Mucosa of descending colon (tissue), 3 donors: ENCODE data around the gene MAP3K5. TPM values are rescaled to one million over a fixed set of nuclear protein-coding genes. Genes with fewer than 3 reads are reported as not detected.
A peak's percentile ranks its signal among the peaks of the same experiment; 100 is the strongest.

Experiments
- ATAC-seq: fragments of 200-7000 bp; cut with Tn5 transposase; one replicate; pipeline ENCODE4 v1.9.1; 2020; ENCODE audit warnings: mild to moderate bottlenecking, moderate library complexity
- DNase-seq, 3 donors: peaks; one replicate each; pipeline ENCODE4 v3.0.0-alpha.2; 2020
- H3K36me3 ChIP-seq: fragments of 200-600 bp; one replicate; pipeline ENCODE4 v1.8.0; 2021; ENCODE audit warnings: low read depth, mild to moderate bottlenecking
- H3K4me1 ChIP-seq: fragments of 200-600 bp; one replicate; pipeline ENCODE4 v1.8.0; 2021; ENCODE audit warnings: low read depth, mild to moderate bottlenecking
- H3K4me3 ChIP-seq: fragments of 200-600 bp; one replicate; pipeline ENCODE4 v1.8.0; 2021; ENCODE audit warnings: mild to moderate bottlenecking
- H3K9me3 ChIP-seq: fragments of 200-600 bp; one replicate; pipeline ENCODE4 v1.8.0; 2021; ENCODE audit warnings: mild to moderate bottlenecking
- intact Hi-C, 2 donors: fragments of 100-400 bp; cut with DNase I in 1 of 2; cut with micrococcal nuclease in 1 of 2; formaldehyde crosslinking; loops; one replicate each; pipeline versions ENCODE4 v1.11.0 to v1.11.1; 2022; cut with DNase I, micrococcal nuclease
- total RNA-seq, 3 donors: library from RNA; stranded (reverse); fragmentation: NEBNext Ultra II Directional in 2 of 3; extraction: Animal tissue kit (Norgen Biotek cat#: 25700) in 2 of 3; gene quantifications; one replicate each; pipeline versions ENCODE4 v1.2.1 to v1.2.4, GENCODE V29; 2021 to 2023
- TF ChIP-seq, protein P1 (sequence below): fragments of 200-600 bp; IDR thresholded peaks from one replicate; pipeline ENCODE4 v1.8.0; 2022; ENCODE audit warnings: antibody characterized with exemption, mild to moderate bottlenecking
- donor health status: DM: no; HTN: no; CAD: no; lungs with moderate emphysema.
- donor health status: DM: no; HTN: no; CAD: no.
- donor health status: DM: no; HTN: yes; CAD: no.

The MAP3K5 gene
- total RNA-seq, 3 donors from 2014 or later: 12.6 to 18.2 (median 16.3) TPM

DNA sequence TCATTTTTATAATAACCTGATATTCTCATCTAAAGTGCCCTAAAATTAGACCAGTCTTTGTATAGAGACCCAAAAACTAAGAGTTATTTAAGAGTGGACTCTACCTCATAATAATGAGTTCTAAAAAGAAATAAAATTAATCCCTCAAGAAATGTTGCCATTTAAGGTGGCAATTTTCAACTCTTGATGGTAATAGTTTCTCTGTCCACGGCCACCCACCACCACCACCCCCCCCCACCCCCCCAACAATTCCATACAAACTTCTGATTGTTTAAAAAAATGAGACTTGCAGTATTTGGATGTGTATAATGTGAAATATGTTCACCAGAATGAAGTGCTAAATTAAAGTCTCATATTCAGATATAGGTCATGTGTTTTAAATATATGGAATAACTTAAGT lies 244.4 kb downstream of the MAP3K5 start:
- Histone ChIP-seq H3K36me3 (no peaks in the 10 kb centered on the region), H3K4me1 (peaks cover 16% of the 10 kb centered on the region), H3K9me3 (no peaks in the 10 kb centered on the region), H3K4me3 (no peak overlapping the region)
- ATAC-seq (no peak), DNase-seq (no peak)
- TF ChIP-seq, protein P1, sequence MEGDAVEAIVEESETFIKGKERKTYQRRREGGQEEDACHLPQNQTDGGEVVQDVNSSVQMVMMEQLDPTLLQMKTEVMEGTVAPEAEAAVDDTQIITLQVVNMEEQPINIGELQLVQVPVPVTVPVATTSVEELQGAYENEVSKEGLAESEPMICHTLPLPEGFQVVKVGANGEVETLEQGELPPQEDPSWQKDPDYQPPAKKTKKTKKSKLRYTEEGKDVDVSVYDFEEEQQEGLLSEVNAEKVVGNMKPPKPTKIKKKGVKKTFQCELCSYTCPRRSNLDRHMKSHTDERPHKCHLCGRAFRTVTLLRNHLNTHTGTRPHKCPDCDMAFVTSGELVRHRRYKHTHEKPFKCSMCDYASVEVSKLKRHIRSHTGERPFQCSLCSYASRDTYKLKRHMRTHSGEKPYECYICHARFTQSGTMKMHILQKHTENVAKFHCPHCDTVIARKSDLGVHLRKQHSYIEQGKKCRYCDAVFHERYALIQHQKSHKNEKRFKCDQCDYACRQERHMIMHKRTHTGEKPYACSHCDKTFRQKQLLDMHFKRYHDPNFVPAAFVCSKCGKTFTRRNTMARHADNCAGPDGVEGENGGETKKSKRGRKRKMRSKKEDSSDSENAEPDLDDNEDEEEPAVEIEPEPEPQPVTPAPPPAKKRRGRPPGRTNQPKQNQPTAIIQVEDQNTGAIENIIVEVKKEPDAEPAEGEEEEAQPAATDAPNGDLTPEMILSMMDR: no peak
- intact Hi-C loops: loop anchor here in 1 of 2 donors (10.0 kb wide), 1 partner anchor 173 kb away; no protein-coding TSS in a partner anchor

DNA sequence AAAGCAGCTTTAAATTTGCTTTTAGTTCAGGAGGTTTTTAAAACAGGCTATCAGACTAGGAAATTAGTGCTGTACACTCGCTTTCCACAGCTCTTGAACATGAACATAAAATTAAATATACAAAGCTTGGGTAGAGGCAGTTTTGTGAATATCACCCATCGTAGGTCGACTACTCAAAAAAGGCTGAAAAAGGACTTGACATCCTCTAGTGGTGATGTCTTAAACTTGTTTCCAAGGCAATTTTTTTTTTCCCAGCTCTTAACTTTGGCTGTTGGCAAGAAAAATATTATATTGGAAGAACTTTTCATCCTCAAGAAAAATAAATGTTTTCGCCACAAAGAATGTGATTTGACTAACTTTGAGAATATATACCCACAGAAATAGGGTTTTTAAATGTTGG lies 244.9 kb downstream of the MAP3K5 start:
- ATAC-seq: no peak
- Histone ChIP-seq H3K4me1 (peaks cover 16% of the 10 kb centered on the region), H3K9me3 (no peaks in the 10 kb centered on the region), H3K4me3 (no peak overlapping the region), H3K36me3 (no peaks in the 10 kb centered on the region)
- intact Hi-C loops: loop anchor here in 1 of 2 donors (10.0 kb wide), 1 partner anchor 173 kb away; no protein-coding TSS in a partner anchor
- no peak for DNase-seq
- TF ChIP-seq, protein P1: no peak

DNA sequence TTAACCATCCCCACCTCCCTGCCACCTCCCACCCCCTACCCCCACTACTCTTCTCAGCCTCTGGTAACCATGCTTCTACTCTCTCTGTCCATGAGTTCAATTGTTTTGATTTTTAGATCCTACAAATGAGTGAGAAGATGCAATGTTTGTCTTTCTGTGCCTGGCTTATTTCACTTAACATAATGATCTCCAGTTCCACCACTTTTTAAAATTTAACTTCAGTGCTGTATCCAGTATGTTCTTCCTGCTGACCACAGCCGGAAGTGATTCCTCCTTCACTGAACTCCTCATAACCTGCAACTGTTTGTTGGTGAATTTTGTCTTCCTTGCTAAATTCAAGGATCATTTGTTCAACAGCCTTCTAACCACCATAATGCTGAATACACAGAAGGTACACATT lies 245.9 kb downstream of the MAP3K5 start:
- H3K4me1 ChIP-seq: peaks cover 16% of the 10 kb centered on the region
- no peaks in the 10 kb centered on the region for H3K9me3 ChIP-seq
- no peak for DNase-seq
- TF ChIP-seq, protein P1: no peak
- no peaks in the 10 kb centered on the region for H3K36me3 ChIP-seq
- ATAC-seq: no peak
- intact Hi-C loops: loop anchor here in 1 of 2 donors (10.0 kb wide), 1 partner anchor 172 kb away; no protein-coding TSS in a partner anchor
- H3K4me3 ChIP-seq: no peak overlapping the region

DNA sequence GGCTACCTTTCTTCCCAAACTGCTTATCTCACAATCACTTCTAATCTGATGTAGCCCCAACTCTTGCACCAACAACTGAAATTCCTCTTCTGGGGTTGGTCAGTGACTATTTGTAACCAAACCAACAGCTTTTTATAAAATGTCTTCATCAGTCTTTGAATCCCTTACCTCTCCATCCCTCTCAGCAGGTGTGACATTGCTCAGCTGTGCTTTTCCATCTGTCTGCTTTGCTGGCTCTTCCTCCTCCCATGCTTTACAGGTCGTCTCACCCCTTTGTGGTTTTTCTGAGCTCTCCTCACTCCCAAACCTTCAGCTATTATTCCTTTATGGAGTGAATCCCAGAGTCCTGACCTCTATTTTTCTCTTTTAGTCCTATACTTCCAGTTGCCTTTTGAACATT lies 248.0 kb downstream of the MAP3K5 start:
- intact Hi-C loops: loop anchor here in 1 of 2 donors (10.0 kb wide), 1 partner anchor 170 kb away; no protein-coding TSS in a partner anchor
- ATAC-seq (no peak), DNase-seq (no peak)
- no peaks in the 10 kb centered on the region for H3K9me3 ChIP-seq
- peaks cover 11% of the 10 kb centered on the region for H3K4me1 ChIP-seq
- H3K36me3 ChIP-seq: no peaks in the 10 kb centered on the region
- H3K4me3 ChIP-seq: no peak overlapping the region
- TF ChIP-seq, protein P1: no peak

DNA sequence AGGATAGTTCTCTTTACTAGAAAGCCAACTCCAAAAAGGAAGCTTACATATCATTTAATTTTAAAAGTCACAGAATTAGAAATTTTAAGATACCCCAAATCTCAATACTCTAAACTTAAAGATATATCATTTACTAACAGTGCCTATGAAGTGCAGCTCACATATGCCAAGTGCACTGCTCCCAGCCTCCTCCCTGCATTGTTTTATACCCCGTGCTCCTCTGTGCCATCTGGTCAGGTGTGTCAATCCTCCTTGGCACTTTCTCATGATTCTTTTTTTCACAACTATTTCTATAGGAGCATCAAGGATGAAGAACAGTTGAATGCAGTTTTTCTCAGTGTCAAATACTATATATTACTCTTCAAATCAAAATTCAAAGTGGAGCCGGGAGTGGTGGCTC lies 250.9 kb downstream of the MAP3K5 start:
- DNase-seq (no peak), ATAC-seq (peak; percentile 51)
- Histone ChIP-seq H3K36me3 (no peaks in the 10 kb centered on the region), H3K4me1 (no peaks in the 10 kb centered on the region), H3K4me3 (no peak overlapping the region), H3K9me3 (no peaks in the 10 kb centered on the region)
- TF ChIP-seq, protein P1: no peak
- intact Hi-C loops: loop anchor here in 1 of 2 donors (10.0 kb wide), 1 partner anchor 167 kb away; no protein-coding TSS in a partner anchor
